NCI-H146 (cell line): Measurements from ENCODE around the gene PYGL.
"Not testable (repeated sequence)": the region's sequence is repeated elsewhere in the genome, so short reads cannot be mapped to it uniquely, and the experiment has no call there.

Experiments
- DNase-seq: peaks from one replicate; lab custom pipeline; 2025; lab: John Stamatoyannopoulos, UW

PYGL gene

GRCh38 chr14:50926851-50927386, 17.4 kb downstream of the PYGL start:
- no peak for DNase-seq

- no peak for DNase-seq
Observed at GRCh38 chr14:50924843-50925242, 19.4 kb downstream of the PYGL start.

- DNase-seq = no peak
Observed at GRCh38 chr14:50924236-50924635, 20.0 kb downstream of the PYGL start.

- DNase-seq = no peak
Observed at GRCh38 chr14:50922803-50923202, 21.5 kb downstream of the PYGL start.

GRCh38 chr14:50920482-50921230, 23.6 kb downstream of the PYGL start:
- peak; percentile 59 for DNase-seq

GRCh38 chr14:50919524-50919923, 24.8 kb downstream of the PYGL start:
- DNase-seq = not testable (repeated sequence)

- DNase-seq = no peak
Observed at GRCh38 chr14:50917449-50917848, 26.8 kb downstream of the PYGL start.

GRCh38 chr14:50910495-50911420, 33.5 kb downstream of the PYGL start:
- DNase-seq = no peak

GRCh38 chr14:50906326-50907065, 37.8 kb downstream of the PYGL start:
- peak; percentile 39 for DNase-seq

GRCh38 chr14:50904719-50905118, 39.6 kb downstream of the PYGL start:
- DNase-seq = no peak

- no peak for DNase-seq
Observed at GRCh38 chr14:50901361-50901760, 42.9 kb downstream of the PYGL start.

GRCh38 chr14:50897658-50898175, 46.6 kb downstream of the PYGL start:
- DNase-seq = no peak

GRCh38 chr14:50897005-50897404, 47.3 kb downstream of the PYGL start:
- not testable (repeated sequence) for DNase-seq

GRCh38 chr14:50896421-50896820, 47.9 kb downstream of the PYGL start:
- not testable (repeated sequence) for DNase-seq

- no peak for DNase-seq
Observed at GRCh38 chr14:50892255-50892654, 52.0 kb downstream of the PYGL start.

- no peak for DNase-seq
Observed at GRCh38 chr14:50887476-50887875, 56.8 kb downstream of the PYGL start.

- DNase-seq = no peak
Observed at GRCh38 chr14:50883827-50884197, 60.5 kb downstream of the PYGL start.

GRCh38 chr14:50882932-50883826, 61.1 kb downstream of the PYGL start:
- DNase-seq = no peak

- DNase-seq = peak; percentile 32
Observed at GRCh38 chr14:50875359-50876070, 68.8 kb downstream of the PYGL start.

- peak; percentile 46 for DNase-seq
Observed at GRCh38 chr14:50874757-50875156, 69.5 kb downstream of the PYGL start.
